ENCODE data around the gene SH3PXD2A. TPM values are rescaled to one million over a fixed set of nuclear protein-coding genes. Genes with fewer than 3 reads are reported as not detected.
"Not testable (repeated sequence)": the region's sequence is repeated elsewhere in the genome, so short reads cannot be mapped to it uniquely, and the experiment has no call there.

The SH3PXD2A gene
- total RNA-seq, 1 donor from 2014 or later: 35.2 TPM

DNA sequence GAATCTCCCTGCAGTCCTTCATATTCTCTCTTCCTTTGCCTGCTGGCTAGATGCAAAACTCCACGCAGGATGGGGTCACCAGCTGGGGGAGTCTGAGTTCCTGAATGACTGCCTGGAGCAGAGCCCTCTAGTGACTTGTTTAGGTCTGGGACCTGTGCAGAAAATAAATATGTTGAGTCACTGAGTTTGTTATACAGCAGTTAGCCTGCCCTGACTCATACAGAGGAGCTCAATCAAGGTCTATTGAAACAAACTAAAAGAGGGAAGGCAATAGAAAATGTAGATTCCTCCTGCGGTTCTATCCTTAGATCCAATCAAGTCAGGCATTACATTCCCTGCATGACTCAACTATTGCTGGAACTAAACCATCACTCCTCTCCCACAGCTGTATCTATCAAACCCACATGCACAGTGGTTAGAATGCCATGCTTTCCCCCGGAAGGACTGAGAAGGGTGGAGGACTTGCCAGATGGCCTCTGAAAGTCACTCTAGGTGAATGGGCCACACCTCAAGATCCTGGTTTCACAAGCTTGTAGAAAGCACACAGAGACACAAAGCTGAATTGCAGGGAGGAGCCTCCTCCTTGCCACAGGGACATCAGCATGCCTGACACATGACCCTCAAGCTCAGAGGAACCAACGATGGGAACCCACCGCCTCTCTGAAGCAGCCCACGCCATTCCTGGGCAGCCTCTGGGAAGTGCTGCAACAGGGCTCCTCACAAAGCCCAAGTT is 73.9 kb downstream of the SH3PXD2A start:
- ATAC-seq (no peak), DNase-seq (no peak)
- no peaks in the 10 kb centered on the region for H3K9me3 ChIP-seq
- intact Hi-C loops (cut with DNase I): no loop called here
- no peak overlapping the region for H3K4me3 ChIP-seq
- no peaks in the 10 kb centered on the region for H3K36me3 ChIP-seq
- H3K4me1 ChIP-seq: peaks cover 26% of the 10 kb centered on the region
- no peak overlapping the region for H3K27ac ChIP-seq
- no peaks in the 10 kb centered on the region for H3K27me3 ChIP-seq
- no peak for TF ChIP-seq CTCF (IDR thresholded peaks at IDR 0.05)

DNA sequence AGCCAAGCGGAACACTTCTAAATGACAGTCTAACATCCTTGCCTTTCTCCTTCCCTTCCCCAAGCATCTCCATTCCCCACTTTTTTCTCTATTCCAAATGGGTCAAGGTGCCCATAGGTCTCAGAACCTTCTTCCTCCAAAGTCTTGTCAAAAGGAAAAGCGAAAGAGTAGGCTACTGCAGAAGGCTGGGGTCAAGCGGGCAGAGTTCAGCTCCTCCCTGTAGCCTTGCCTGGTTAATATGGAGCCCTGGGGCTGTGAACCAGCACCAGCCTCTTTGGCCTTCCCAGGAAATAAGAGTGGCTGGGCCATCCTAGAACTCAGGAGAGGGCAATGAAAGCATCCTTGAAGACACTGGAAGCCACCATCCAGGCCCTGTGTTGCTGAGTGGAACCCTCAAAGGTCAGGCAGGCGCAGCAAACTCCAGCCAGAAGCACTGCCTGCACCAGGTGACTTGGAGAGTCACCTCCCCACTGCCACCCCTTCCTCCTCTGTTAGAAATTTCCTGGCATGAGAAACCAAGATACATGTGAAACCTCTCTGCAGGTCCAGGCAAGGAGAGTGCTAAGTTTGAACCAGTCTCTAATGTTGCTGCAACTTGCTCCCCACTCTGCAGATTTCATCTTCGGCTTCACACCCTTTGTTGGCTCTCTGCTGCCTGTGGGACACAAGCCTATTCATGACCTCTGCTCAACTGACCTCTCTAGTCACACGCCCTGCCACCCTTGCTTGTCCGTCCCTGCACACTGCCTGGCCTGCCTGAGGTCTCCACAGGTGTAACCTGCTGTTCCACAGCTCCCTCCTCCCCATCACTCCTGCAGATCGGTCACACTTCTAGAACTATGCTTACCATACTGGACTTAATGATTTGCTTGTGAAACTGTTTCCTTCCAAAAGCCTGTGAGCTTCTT is 74.9 kb downstream of the SH3PXD2A start:
- Histone ChIP-seq H3K4me1 (peaks cover 24% of the 10 kb centered on the region), H3K27me3 (no peaks in the 10 kb centered on the region), H3K27ac (no peak overlapping the region), H3K4me3 (no peak overlapping the region), H3K9me3 (no peaks in the 10 kb centered on the region), H3K36me3 (no peaks in the 10 kb centered on the region)
- no peak for ATAC-seq
- DNase-seq: no peak
- intact Hi-C loops (cut with DNase I): no loop called here
- no peak for TF ChIP-seq CTCF (IDR thresholded peaks at IDR 0.05)

GRCh38 chr10:103778358-103779139 is 76.8 kb downstream of the SH3PXD2A start:
- no peak for DNase-seq
- no peak for TF ChIP-seq CTCF (IDR thresholded peaks at IDR 0.05)

GRCh38 chr10:103776878-103777591 is 78.3 kb downstream of the SH3PXD2A start:
- ATAC-seq (no peak), DNase-seq (no peak)
- no peak overlapping the region for H3K4me3 ChIP-seq
- H3K4me1 ChIP-seq: peaks cover 29% of the 10 kb centered on the region
- H3K27ac ChIP-seq: no peak overlapping the region
- intact Hi-C loops (cut with DNase I): no loop called here
- no peaks in the 10 kb centered on the region for H3K9me3 ChIP-seq
- no peaks in the 10 kb centered on the region for H3K36me3 ChIP-seq
- TF ChIP-seq CTCF (IDR thresholded peaks at IDR 0.05): no peak
- no peaks in the 10 kb centered on the region for H3K27me3 ChIP-seq

More at GRCh38 chr10:103778358-103779139, 76.8 kb downstream of the SH3PXD2A start:
- no peak for ATAC-seq
- H3K27ac ChIP-seq: no peak overlapping the region
- peaks cover 21% of the 10 kb centered on the region for H3K4me1 ChIP-seq
- no peaks in the 10 kb centered on the region for H3K9me3 ChIP-seq
- no peak overlapping the region for H3K4me3 ChIP-seq
- intact Hi-C loops (cut with DNase I): no loop called here
- H3K27me3 ChIP-seq: no peaks in the 10 kb centered on the region
- H3K36me3 ChIP-seq: no peaks in the 10 kb centered on the region

- DNase-seq (no peak), ATAC-seq (no peak)
- Histone ChIP-seq H3K27me3 (no peaks in the 10 kb centered on the region), H3K36me3 (no peaks in the 10 kb centered on the region), H3K4me1 (peaks cover 33% of the 10 kb centered on the region), H3K27ac (no peak overlapping the region), H3K9me3 (no peaks in the 10 kb centered on the region), H3K4me3 (no peak overlapping the region)
- TF ChIP-seq CTCF (IDR thresholded peaks at IDR 0.05): no peak
- intact Hi-C loops (cut with DNase I): no loop called here
Measured at GRCh38 chr10:103775776-103776175, 79.6 kb downstream of the SH3PXD2A start.

GRCh38 chr10:103772846-103773245 is 82.5 kb downstream of the SH3PXD2A start:
- DNase-seq: not testable (repeated sequence)
- H3K4me3 ChIP-seq: peak overlapping the region; percentile 45

More at GRCh38 chr10:103772846-103773245, 82.5 kb downstream of the SH3PXD2A start:
- H3K27me3 ChIP-seq; H3K36me3 ChIP-seq; intact Hi-C loops (cut with DNase I); ATAC-seq; H3K9me3 ChIP-seq: not testable (repeated sequence)
- H3K27ac ChIP-seq: peak overlapping the region; percentile 71
- peaks cover 17% of the 10 kb centered on the region for H3K4me1 ChIP-seq
